K562 (cell line): ENCODE measurements around the gene ITPR1. TPM values are rescaled to one million over a fixed set of nuclear protein-coding genes. Genes with fewer than 3 reads are reported as not detected.

Source experiments
- CHD7 ChIP-seq: fragments of 200-600 bp; sonication (generic); IDR thresholded peaks from one replicate; pipeline ENCODE4 v1.6.1; 2012; ENCODE audit warnings: mild to moderate bottlenecking, low read depth, low read length, inconsistent platforms
- DMBX1 ChIP-seq: fragments of 250-450 bp; sonication (Bioruptor Pico); IDR thresholded peaks from 2 replicates; pipeline ENCODE4 v1.8.0; 2022; ENCODE audit warnings: inconsistent platforms, mild to moderate bottlenecking, moderate library complexity, borderline replicate concordance
- E2F1 ChIP-seq: sonication (generic); formaldehyde crosslinking; IDR thresholded peaks from 2 replicates; pipeline ENCODE4 v1.8.1; 2023; ENCODE audit warnings: mild to moderate bottlenecking, missing genetic modification reagents, moderate library complexity
- ERF ChIP-seq: fragments of 450-650 bp; formaldehyde crosslinking; IDR thresholded peaks from 2 replicates; pipeline ENCODE4 v1.4.0; 2020; ENCODE audit warnings: mild to moderate bottlenecking, mixed read lengths
- LEF1 ChIP-seq: fragments of 450-650 bp; IDR thresholded peaks from 2 replicates; pipeline ENCODE4 v1.6.1; 2016; ENCODE audit warnings: mild to moderate bottlenecking
- PKNOX1 ChIP-seq: fragments of 450-650 bp; IDR thresholded peaks from 2 replicates; pipeline ENCODE4 v1.6.1; 2016
- PRDM10 ChIP-seq: fragments of 450-650 bp; IDR thresholded peaks from 2 replicates; pipeline ENCODE4 v1.6.1; 2018; ENCODE audit not compliant: partially characterized antibody
- SIN3B ChIP-seq: fragments of 450-650 bp; IDR thresholded peaks from 2 replicates; pipeline ENCODE4 v1.6.1; 2017; ENCODE audit warnings: low read depth, mild to moderate bottlenecking, moderate library complexity
- TGIF2 ChIP-seq: sonication (generic); formaldehyde crosslinking; IDR thresholded peaks from 2 replicates; pipeline ENCODE4 v1.8.1; 2022; ENCODE audit warnings: mild to moderate bottlenecking, missing genetic modification reagents, moderate library complexity
- ZNF354B ChIP-seq: fragments of 250-450 bp; sonication (Bioruptor Pico); IDR thresholded peaks from 2 replicates; pipeline ENCODE4 v1.4.0; 2020
- polyA plus RNA-seq, 8 experiments: library from polyadenylated mRNA; depleted of rRNA in 4 of 8; stranded (reverse) in 5 of 8; unstranded in 3 of 8; fragments of >200 nt; fragmentation: Nextera tagmentation in 2 of 8; fragmentation: Illumina TruSeq in 1 of 8; extraction: Ambion mirVana in 2 of 8; extraction: Trizol in 1 of 8; gene quantifications; 2 replicates each; pipeline versions ENCODE4 v1.2.1 to v1.2.3, GENCODE V29; 2011 to 2014; ENCODE audit warnings: inconsistent platforms in 1 of 8, missing spikeins in 1 of 8
- total RNA-seq, 7 experiments: library from RNA; depleted of rRNA in 6 of 7; stranded (reverse); fragments of >200 nt in 6 of 7; fragmentation: Illumina TruSeq in 2 of 7; extraction: Trizol in 2 of 7; gene quantifications; 2 replicates each; pipeline versions ENCODE4 v1.2.1 to v1.2.3, GENCODE V29; 2011 to 2021; ENCODE audit warnings: low replicate concordance in 1 of 7

The ITPR1 gene
- total and polyA plus RNA-seq, 9 of the 15 experiments (the other 6 are each of a cell fraction or from before 2014, with no cell fraction given): 22.4 to 40.0 (median 27.4) TPM

- TF ChIP-seq CHD7: no peak
- TF ChIP-seq E2F1 (CRISPR knock-in tag): no peak
- no peak for TF ChIP-seq TGIF2
- TF ChIP-seq PRDM10: no peak
- no peak for TF ChIP-seq DMBX1 (CRISPR knock-in tag)
- no peak for TF ChIP-seq PKNOX1
- no peak for TF ChIP-seq ERF
- TF ChIP-seq LEF1: no peak
- TF ChIP-seq ZNF354B (CRISPR knock-in tag): no peak
- no peak for TF ChIP-seq SIN3B
- TF ChIP-seq, all 486 proteins: peak for 0
Observed at GRCh38 chr3:4845882-4846281, 352.7 kb downstream of the ITPR1 start (continued).
